Stimulated activated naive CD8-positive, alpha-beta T cell treated with anti-CD3 and anti-CD28 coated beads, Interleukin-15, amount 100 ng/mL, for 72 hours (primary cell): Measurements from ENCODE around the gene SLC41A3.
A peak's percentile ranks its signal among the peaks of the same experiment; 100 is the strongest.

Experiments
- ATAC-seq: fragments of 150-1000 bp; cut with Tn5 transposase; 2 replicates; pipeline ENCODE4 v1.10.0; 2021; ENCODE audit warnings: mild to moderate bottlenecking, moderate library complexity
- DNase-seq, 2 donors: peaks; one replicate each; pipeline ENCODE4 v3.0.0; 2021 to 2022
- H3K27ac Mint-ChIP-seq, 2 donors: one replicate each; pipeline ENCODE4 v1.8.0; 2022; ENCODE audit warnings: mild to moderate bottlenecking in 2 of 2, mixed read lengths in 2 of 2, moderate library complexity in 2 of 2
- H3K27me3 Mint-ChIP-seq: one replicate; pipeline ENCODE4 v1.8.0; 2022; ENCODE audit warnings: mixed read lengths
- H3K4me1 Mint-ChIP-seq: one replicate; pipeline ENCODE4 v1.8.0; 2022; ENCODE audit warnings: mild to moderate bottlenecking, mixed read lengths
- H3K4me3 Mint-ChIP-seq, 2 donors: one replicate each; pipeline ENCODE4 v1.8.0; 2022; ENCODE audit warnings: mild to moderate bottlenecking in 2 of 2, mixed read lengths in 2 of 2, moderate library complexity in 1 of 2
- H3K9me3 Mint-ChIP-seq, 2 donors: one replicate each; pipeline ENCODE4 v1.8.0; 2022; ENCODE audit warnings: mixed read lengths in 2 of 2

Gene SLC41A3

GRCh38 chr3:126058666-126059065 lies 25.3 kb downstream of the SLC41A3 start:
- H3K27me3 Mint-ChIP-seq: no peaks in the 10 kb centered on the region
- no peak overlapping the region for H3K4me3 Mint-ChIP-seq
- ATAC-seq: no peak
- DNase-seq: no peak
- H3K27ac Mint-ChIP-seq: peak overlapping the region in 1 of 2 donors; percentile 5
- H3K9me3 Mint-ChIP-seq: no peaks in the 10 kb centered on the region
- peaks cover 19% of the 10 kb centered on the region for H3K4me1 Mint-ChIP-seq

- no peaks in the 10 kb centered on the region for H3K9me3 Mint-ChIP-seq
- H3K27me3 Mint-ChIP-seq: no peaks in the 10 kb centered on the region
- peak overlapping the region in 1 of 2 donors; percentile 5 for H3K27ac Mint-ChIP-seq
- H3K4me1 Mint-ChIP-seq: peaks cover 16% of the 10 kb centered on the region
- H3K4me3 Mint-ChIP-seq: no peak overlapping the region
- ATAC-seq (no peak), DNase-seq (no peak)
These were observed 26.0 kb downstream of the SLC41A3 start for GRCh38 chr3:126057936-126058335.

GRCh38 chr3:126057501-126057819 lies 26.5 kb downstream of the SLC41A3 start:
- H3K4me1 Mint-ChIP-seq: peaks cover 21% of the 10 kb centered on the region
- H3K9me3 Mint-ChIP-seq: no peaks in the 10 kb centered on the region
- ATAC-seq: no peak
- no peak for DNase-seq
- no peaks in the 10 kb centered on the region for H3K27me3 Mint-ChIP-seq
- peak overlapping the region in 1 of 2 donors; percentile 45 for H3K27ac Mint-ChIP-seq
- H3K4me3 Mint-ChIP-seq: no peak overlapping the region

GRCh38 chr3:126056681-126057500 lies 27.0 kb downstream of the SLC41A3 start:
- no peak for ATAC-seq
- H3K4me3 Mint-ChIP-seq: no peak overlapping the region
- H3K4me1 Mint-ChIP-seq: peaks cover 27% of the 10 kb centered on the region
- H3K27me3 Mint-ChIP-seq: no peaks in the 10 kb centered on the region
- H3K9me3 Mint-ChIP-seq: no peaks in the 10 kb centered on the region
- H3K27ac Mint-ChIP-seq: peak overlapping the region in 1 of 2 donors; percentile 45
- DNase-seq: no peak

GRCh38 chr3:126056088-126056487 lies 27.8 kb downstream of the SLC41A3 start:
- H3K27ac Mint-ChIP-seq: no peak overlapping the region
- H3K27me3 Mint-ChIP-seq: no peaks in the 10 kb centered on the region
- ATAC-seq (no peak), DNase-seq (no peak)
- no peaks in the 10 kb centered on the region for H3K9me3 Mint-ChIP-seq
- no peak overlapping the region for H3K4me3 Mint-ChIP-seq
- H3K4me1 Mint-ChIP-seq: peaks cover 27% of the 10 kb centered on the region

- no peaks in the 10 kb centered on the region for H3K9me3 Mint-ChIP-seq
- peak overlapping the region in 1 of 2 donors; percentile 73 for H3K27ac Mint-ChIP-seq
- no peak for ATAC-seq
These were observed 29.1 kb downstream of the SLC41A3 start for GRCh38 chr3:126054870-126055269.

GRCh38 chr3:126053949-126054569 lies 29.9 kb downstream of the SLC41A3 start:
- H3K9me3 Mint-ChIP-seq: no peaks in the 10 kb centered on the region
- H3K27me3 Mint-ChIP-seq: no peaks in the 10 kb centered on the region
- peak; percentile 44 for ATAC-seq
- H3K4me3 Mint-ChIP-seq: no peak overlapping the region
- DNase-seq: no peak
- peak overlapping the region in 1 of 2 donors; percentile 55 for H3K27ac Mint-ChIP-seq
- peaks cover 27% of the 10 kb centered on the region for H3K4me1 Mint-ChIP-seq

More at GRCh38 chr3:126054870-126055269, 29.1 kb downstream of the SLC41A3 start:
- peaks cover 27% of the 10 kb centered on the region for H3K4me1 Mint-ChIP-seq
- no peak overlapping the region for H3K4me3 Mint-ChIP-seq
- H3K27me3 Mint-ChIP-seq: no peaks in the 10 kb centered on the region
- DNase-seq: no peak

- Mint-ChIP-seq H3K9me3 (no peaks in the 10 kb centered on the region), H3K4me3 (no peak overlapping the region), H3K27me3 (no peaks in the 10 kb centered on the region)
These were observed 30.4 kb downstream of the SLC41A3 start for GRCh38 chr3:126053513-126053912.

DNA sequence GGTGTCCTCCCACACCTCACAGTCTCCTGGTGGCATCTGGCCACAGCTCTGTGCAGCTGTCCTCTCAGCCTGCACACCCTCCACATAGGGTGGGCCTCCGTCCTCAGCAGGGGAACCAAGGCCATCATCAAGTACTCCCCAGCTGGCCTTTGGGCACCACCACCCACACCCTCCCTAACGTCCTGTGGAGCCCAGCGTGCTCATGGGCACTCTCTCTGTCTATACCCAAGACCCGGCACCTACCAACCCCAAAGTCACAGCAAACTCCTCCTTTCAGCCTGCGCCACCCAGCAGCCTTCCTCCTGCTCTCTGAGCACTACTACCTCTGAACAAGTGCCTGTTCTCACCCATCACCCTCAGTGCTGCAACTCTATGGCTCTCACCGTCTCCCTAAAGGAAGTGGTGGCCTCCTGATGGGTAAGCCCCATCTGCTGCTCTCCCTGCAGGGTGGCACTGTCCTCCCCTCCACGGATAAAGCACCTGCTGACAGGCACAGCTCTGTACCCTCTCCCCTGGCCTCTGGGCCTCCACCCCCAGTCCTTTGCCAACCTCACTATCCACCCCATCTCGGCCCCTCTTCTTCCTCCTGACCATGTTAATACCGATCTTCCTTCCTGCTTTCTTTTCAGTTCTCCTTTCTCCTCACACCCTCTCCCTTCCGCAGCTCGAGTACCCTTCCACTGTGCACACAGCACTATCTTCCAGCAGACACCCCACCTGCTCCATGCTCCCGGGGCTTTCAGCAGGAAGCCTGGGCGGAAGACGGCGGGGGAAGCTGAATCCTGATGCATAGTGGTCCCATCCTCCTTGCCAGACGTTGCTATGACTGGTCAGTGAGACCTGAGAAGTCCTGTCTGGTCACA lies 31.5 kb downstream of the SLC41A3 start:
- DNase-seq (no peak), ATAC-seq (peak; percentile 53)
- no peak overlapping the region for H3K4me3 Mint-ChIP-seq
- H3K4me1 Mint-ChIP-seq: peaks cover 27% of the 10 kb centered on the region
- H3K27me3 Mint-ChIP-seq: no peaks in the 10 kb centered on the region
- H3K9me3 Mint-ChIP-seq: no peaks in the 10 kb centered on the region
- H3K27ac Mint-ChIP-seq: peak overlapping the region in 1 of 2 donors; percentile 74

More at GRCh38 chr3:126053513-126053912, 30.4 kb downstream of the SLC41A3 start:
- DNase-seq (no peak), ATAC-seq (peak; percentile 50)
- Mint-ChIP-seq H3K4me1 (peaks cover 27% of the 10 kb centered on the region), H3K27ac (peak overlapping the region in 1 of 2 donors; percentile 55)

DNA sequence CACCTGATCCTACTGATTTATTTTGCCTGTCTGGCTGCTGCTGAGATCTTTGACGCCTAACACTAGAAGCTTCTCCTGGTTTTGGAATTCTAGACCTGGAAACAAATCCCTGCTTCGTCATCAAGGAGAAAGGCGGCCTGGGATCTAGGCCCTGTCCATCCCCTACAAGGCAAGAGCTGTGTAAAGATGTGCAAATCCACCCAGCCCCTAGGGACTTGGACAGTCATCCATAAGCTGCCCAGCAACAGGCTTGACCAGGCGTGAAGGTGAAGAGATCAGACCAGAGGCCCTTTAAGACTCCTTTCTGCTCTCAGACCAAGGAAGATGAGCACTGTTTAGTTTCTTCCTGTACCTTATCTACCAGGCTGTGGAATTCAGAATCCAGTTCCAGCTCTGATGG lies 32.2 kb downstream of the SLC41A3 start:
- Mint-ChIP-seq H3K4me3 (no peak overlapping the region), H3K27ac (no peak overlapping the region), H3K4me1 (peaks cover 27% of the 10 kb centered on the region), H3K27me3 (no peaks in the 10 kb centered on the region), H3K9me3 (no peaks in the 10 kb centered on the region)
- DNase-seq (no peak), ATAC-seq (no peak)

- H3K4me3 Mint-ChIP-seq: no peak overlapping the region
- H3K27ac Mint-ChIP-seq: peak overlapping the region in 1 of 2 donors; percentile 14
- H3K9me3 Mint-ChIP-seq: no peaks in the 10 kb centered on the region
- H3K4me1 Mint-ChIP-seq: peaks cover 27% of the 10 kb centered on the region
- ATAC-seq: no peak
- no peaks in the 10 kb centered on the region for H3K27me3 Mint-ChIP-seq
- DNase-seq: no peak
These were observed 32.7 kb downstream of the SLC41A3 start for GRCh38 chr3:126051234-126051633.

- Mint-ChIP-seq H3K4me1 (peaks cover 27% of the 10 kb centered on the region), H3K9me3 (no peaks in the 10 kb centered on the region), H3K4me3 (no peak overlapping the region), H3K27ac (no peak overlapping the region), H3K27me3 (no peaks in the 10 kb centered on the region)
- DNase-seq (no peak), ATAC-seq (no peak)
These were observed 33.3 kb downstream of the SLC41A3 start for GRCh38 chr3:126050626-126051025.

GRCh38 chr3:126050050-126050392 lies 33.9 kb downstream of the SLC41A3 start:
- Mint-ChIP-seq H3K9me3 (no peaks in the 10 kb centered on the region), H3K4me1 (peaks cover 27% of the 10 kb centered on the region), H3K27ac (no peak overlapping the region), H3K4me3 (no peak overlapping the region), H3K27me3 (no peaks in the 10 kb centered on the region)
- ATAC-seq (no peak), DNase-seq (no peak)

DNA sequence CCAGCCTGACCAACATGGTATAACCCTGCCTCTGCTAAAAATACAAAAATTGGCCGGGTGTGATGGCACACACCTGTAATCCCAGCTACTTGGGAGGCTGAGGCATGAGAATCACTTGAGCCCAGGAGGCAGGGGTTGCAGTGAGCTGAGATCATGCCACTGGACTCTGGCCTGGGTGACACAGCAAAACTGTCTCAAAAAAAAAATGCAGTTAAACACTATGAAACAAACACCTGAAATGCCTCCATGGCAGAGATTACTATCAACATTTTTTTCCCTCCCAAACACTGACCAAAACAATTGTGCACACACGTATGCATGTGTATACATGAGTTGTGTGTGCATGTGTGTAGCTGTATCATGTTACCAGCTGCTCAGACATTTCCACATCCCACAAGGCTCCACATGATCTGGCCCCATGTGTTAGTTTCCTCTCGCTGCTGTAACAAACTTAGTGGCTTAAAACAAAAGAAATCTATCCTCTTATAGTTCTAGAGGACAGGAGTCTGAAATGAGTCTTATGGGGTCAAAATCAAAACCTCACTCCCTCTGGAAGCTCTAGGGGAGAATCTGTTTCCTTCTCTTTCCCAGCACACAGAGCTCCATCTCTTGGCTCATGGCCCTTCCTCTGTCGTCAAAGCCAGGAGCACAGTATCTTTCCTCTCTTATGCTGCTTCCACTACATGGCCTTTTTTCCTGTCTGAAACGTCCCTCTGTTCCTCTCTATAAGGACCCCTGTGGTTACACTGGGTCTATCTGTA lies 34.5 kb downstream of the SLC41A3 start:
- no peaks in the 10 kb centered on the region for H3K9me3 Mint-ChIP-seq

GRCh38 chr3:126040386-126040785 lies 43.5 kb downstream of the SLC41A3 start:
- no peak for ATAC-seq
- Mint-ChIP-seq H3K9me3 (peaks cover 11 to 15% of the 10 kb centered on the region in 2 donors), H3K27me3 (no peaks in the 10 kb centered on the region), H3K27ac (no peak overlapping the region), H3K4me3 (no peak overlapping the region), H3K4me1 (no peaks in the 10 kb centered on the region)
- no peak for DNase-seq

More for the DNA sequence above, 34.5 kb downstream of the SLC41A3 start:
- Mint-ChIP-seq H3K4me3 (no peak overlapping the region), H3K4me1 (peaks cover 23% of the 10 kb centered on the region), H3K27me3 (no peaks in the 10 kb centered on the region), H3K27ac (no peak overlapping the region)
- ATAC-seq (no peak), DNase-seq (no peak)
